Hematopoietic multipotent progenitor cell treated with erythropoietin and hydrocortisone succinate and interleukin-3 and kit ligand, for 8 days (in vitro differentiated cells): Measurements from ENCODE around the gene MAB21L2.
"Not testable (repeated sequence)": the region's sequence is repeated elsewhere in the genome, so short reads cannot be mapped to it uniquely, and the experiment has no call there.

Experiments used
- DNase-seq: peaks from one replicate; pipeline ENCODE4 v3.0.0-alpha.2; 2015

MAB21L2 gene

DNA sequence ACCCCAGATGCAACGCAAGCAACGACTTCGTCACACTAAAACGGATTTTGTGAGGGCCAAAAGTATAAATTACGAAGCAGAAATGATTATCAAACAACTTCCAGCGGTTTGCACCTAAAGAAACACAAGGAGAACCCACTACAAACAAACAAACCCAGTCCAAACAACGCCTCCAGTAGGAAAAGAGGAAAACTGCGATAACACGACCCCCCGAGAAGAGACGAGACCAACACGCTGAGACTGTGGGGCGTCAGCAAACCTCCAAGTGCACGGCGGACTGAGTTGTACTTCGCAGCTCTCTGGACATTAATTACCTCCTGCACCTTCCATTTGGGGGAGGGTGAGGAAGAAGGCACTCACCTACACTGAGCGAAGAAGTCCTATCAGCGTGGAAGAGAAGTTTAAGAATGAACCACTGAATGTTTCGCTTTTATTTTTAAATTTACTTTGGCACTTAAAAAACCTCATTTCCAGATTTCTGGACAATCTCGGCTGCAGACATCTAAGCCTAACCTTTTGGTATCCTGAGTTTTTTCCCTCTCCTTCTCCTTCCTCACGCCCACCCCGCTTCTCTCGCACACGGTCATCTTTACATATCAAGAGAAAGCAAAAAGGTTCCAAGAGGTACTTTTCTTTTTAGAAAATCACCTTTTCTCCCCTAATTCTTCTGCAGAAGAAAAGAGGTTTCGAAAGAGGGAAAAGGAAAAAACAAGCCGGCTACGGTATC is at the start of gene MAB21L2:
MAB21L2 (plus strand) TSS at position 6 of the 727 bp plus-strand sequence. CDS start 879 bp downstream, outside the sequence.
- no peak for DNase-seq

DNA sequence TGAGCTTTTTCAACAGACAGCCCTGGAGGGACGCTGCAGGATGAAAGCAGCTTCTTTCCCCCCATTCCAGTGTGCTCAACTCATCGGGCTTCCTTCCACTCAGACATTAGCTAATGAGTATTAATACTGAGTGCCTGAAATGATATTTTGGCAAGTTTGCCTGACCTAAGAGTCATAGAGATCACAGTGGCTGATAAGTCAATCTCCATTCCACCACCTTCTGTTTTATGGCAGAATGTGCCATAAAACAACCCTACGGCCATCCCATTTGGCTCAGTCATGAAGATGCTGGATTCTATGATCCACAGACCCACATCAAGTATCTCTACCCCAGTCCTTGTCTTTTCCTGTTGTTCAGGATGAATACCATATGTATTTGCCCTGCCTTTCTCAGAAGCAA is 48.3 kb upstream of the MAB21L2 start:
- DNase-seq = no peak

DNA sequence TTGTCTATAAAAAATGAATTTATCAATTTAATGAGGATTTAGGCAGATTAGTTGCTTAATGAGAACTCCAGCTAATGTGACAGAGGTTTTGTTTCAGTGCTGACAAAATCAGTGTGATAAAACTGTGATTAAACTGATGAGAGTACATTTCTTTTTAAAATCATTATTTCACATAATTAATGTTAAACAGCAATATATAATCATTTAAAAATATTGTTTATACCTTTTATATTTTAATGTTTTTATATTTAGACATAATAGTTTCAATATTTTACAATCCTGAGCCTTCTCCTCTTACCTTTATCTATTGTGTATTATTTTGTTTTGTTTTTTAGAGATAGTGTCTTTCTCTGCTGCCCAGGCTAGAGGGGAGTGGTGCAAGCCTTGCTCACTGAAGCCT is 47.1 kb upstream of the MAB21L2 start:
- DNase-seq = no peak

DNA sequence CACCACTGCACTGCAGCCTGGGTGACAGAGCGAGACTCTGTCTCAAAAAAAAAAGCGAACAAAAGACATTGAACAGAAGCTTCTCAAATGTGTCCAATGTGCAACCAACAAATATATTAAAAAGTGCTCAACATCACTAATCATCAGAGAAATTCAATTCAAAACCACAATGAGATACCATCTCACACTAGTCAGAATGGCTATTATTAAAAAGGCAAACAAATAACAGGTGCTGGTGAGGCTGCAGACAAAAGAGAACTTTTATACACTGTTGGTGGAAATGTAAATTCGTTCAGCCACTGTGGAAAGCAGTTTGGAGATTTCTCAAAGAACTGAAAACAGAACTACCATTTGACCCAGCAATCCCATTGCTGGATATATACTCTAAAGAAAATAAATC is 44.0 kb upstream of the MAB21L2 start:
- DNase-seq = not testable (repeated sequence)

GRCh38 chr4:150540536-150540935 is 41.4 kb upstream of the MAB21L2 start:
- no peak for DNase-seq

DNA sequence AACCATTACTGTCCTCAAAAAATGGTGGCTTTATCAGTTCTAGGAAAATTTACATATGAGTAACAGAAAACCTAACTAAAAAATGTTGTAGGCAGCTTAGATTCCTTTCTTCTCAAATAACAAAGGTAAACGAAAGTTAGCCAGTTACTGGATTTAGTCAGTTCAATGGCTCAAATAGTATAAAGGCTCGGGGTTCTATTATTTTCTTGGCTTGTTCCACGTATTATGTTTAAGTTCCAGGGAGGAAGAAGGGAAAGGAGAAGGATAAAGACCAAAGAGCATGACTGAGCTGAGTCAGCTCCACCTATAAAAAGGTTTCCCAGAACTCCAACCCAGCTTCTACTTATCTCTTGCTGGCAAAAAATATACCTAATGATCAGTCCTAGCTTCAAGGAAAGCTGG is 41.0 kb upstream of the MAB21L2 start:
- no peak for DNase-seq

GRCh38 chr4:150541681-150542080 is 40.3 kb upstream of the MAB21L2 start:
- DNase-seq = no peak

- peak; percentile 32 for DNase-seq
Observed at GRCh38 chr4:150543042-150543441, 38.9 kb upstream of the MAB21L2 start.

GRCh38 chr4:150546286-150546685 is 35.7 kb upstream of the MAB21L2 start:
- DNase-seq = no peak

GRCh38 chr4:150547154-150547838 is 34.7 kb upstream of the MAB21L2 start:
- DNase-seq = no peak

- not testable (repeated sequence) for DNase-seq
Observed at GRCh38 chr4:150557811-150558210, 24.1 kb upstream of the MAB21L2 start.

GRCh38 chr4:150561143-150561737 is 20.7 kb upstream of the MAB21L2 start:
- no peak for DNase-seq

DNA sequence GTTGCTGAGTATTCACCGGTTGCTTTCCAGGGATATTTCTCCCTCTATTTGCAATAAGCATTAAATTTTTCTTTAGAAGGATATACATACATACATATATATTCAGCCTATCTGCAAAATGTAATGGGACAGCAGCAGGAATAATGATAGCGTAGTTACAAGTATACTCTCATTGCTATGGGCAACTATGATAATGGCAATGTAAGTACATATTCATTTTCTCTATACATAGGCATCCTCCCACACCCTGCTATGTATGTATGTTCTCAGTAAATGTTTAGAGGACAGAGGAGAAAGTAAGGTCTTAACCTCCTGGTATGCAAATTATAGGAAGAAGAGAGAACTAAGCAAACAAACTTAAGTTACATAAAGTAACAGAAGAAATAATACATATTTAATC is 19.7 kb upstream of the MAB21L2 start:
- no peak for DNase-seq

DNA sequence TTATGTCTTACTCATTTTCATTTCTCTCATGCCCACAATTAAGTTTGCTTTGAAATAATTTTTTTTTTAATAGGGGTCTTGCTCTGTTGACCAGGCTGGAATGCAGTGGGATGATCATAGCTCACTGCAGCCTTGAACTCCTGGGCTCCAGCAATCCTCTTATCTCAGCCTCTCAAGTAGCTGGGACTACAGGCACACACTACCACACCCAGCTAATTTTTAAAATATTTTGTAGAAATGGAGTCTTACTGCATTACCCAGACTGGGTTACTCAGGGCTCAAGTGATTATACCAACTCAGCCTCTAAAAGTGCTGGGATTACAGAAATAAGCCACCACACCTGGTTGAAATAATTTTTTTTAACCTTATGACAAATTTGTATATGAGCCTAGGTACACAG is 19.2 kb upstream of the MAB21L2 start:
- no peak for DNase-seq

DNA sequence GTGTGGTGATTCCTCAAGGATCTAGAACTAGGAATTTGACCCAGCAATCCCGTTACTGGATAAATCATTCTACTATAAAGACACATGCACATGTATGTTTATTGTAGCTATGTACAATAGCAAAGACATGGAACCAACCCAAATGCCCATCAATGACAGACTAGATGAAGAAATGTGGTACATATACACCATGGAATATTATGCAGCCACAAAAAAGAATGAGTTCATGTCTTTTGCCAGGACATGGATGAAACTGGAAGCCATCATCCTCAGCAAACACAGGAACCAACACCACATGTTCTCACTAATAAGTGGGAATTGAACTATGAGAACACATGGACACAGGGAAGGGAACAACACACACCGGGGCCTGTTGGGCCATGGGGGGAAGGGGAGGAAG is 17.0 kb upstream of the MAB21L2 start:
- DNase-seq = not testable (repeated sequence)

DNA sequence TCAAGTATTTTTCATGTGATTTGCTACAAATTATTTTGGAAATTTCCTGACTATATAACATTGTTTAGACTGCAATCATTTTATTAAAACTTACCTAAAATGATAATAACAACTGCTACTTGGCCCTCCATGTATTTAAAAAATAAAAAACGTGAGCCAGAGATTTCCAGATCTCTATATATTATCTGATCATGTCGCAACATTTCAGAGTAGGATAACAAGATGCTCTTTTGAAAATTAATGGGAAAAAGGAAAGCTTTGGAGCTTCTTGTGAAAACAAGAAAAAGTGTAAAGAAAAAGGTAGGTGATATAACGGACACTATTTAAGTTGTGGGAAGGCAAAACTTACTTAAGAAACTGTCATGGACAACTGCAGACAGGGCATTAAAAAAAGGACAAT is 14.9 kb upstream of the MAB21L2 start:
- no peak for DNase-seq

DNA sequence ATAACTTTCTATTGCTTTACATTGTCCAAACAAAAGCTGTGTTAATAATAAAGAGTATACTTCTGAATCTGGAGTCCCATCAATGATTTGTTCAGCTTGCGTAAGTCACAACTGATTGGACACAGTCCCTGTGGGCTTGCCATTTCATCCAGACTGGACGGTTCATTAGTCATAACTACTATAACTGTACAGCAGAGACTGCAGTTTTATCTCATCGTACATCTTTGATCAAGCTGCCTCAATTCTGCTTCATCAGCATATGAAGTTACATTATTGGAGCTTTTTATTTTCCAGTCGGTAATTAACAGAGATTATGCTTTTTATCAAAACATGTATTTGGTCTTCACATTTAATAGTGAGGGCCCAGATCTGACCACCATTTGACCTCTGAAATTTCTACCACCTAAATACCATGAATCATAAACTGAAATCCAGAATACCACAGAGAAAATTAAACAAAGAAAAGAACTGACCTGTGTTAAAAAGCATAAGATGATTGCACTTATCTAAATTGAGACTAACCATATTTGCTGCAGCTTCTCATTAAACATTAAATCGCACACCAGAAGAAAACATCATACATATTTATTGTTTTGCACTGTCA is 12.5 kb upstream of the MAB21L2 start:
- no peak for DNase-seq

- no peak for DNase-seq
Observed at GRCh38 chr4:150569998-150570535, 11.9 kb upstream of the MAB21L2 start.

DNA sequence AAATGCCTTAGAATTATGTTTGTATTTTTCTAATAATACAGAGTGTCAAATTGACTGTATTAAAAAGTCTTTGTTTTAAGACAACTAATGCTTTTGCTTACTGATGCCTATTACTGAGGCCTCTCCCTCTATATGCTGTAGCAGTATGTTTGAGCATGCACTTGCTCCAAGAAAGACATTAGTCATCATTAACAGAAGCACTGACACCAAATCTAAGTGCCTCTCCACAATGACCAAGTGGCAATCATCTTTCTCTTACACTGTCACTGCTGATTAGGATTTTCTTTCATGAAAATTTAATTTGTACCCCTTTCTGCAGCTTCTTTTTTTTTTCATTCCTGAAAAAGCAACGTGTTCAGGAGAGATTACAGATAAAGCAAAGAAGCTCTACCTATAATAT is 11.1 kb upstream of the MAB21L2 start:
- DNase-seq = peak; percentile 30

- peak; percentile 77 for DNase-seq
Observed at GRCh38 chr4:150572704-150573504, 9.0 kb upstream of the MAB21L2 start.

GRCh38 chr4:150573534-150573933 is 8.4 kb upstream of the MAB21L2 start:
- peak; percentile 41 for DNase-seq

DNA sequence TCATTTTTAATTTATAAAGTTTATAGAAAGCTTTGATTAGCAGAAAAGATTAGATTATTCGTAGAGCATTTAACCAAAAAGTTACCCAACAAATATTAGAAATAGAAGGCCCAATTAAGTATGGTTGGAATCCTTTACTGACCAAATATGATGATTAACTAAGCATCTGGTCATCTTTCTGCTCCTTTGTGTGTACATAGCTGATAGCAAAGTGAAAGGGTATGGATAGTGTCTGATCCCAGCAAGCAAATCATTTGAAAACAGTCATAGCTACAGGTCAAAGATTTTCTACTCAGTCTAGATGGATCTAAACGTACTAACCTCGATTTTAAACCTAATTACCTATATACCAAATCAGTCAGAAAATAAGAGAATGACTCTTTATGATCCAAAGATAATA is 7.3 kb upstream of the MAB21L2 start:
- no peak for DNase-seq

- no peak for DNase-seq
Observed at GRCh38 chr4:150577796-150578195, 4.2 kb upstream of the MAB21L2 start.
